ENCODE data around the gene RCAN1. TPM values are rescaled to one million over a fixed set of nuclear protein-coding genes. Genes with fewer than 3 reads are reported as not detected.
A peak's percentile ranks its signal among the peaks of the same experiment; 100 is the strongest.

Gene RCAN1
- total and polyA plus RNA-seq, 10 donors = 5.3 to 28.6 (median 14.7) TPM

GRCh38 chr21:34561806-34562205 is 53.1 kb downstream of the RCAN1 start:
- no peaks in the 10 kb centered on the region for H3K9me3 ChIP-seq
- 79 to 94% (median 89%) methylated on average over 7 of the region's 7 CpGs for WGBS, 5 donors
- intact Hi-C loops (cut with DNase I; ENCODE audit: low total_unique reads) = no loop called here
- DNase-seq = no peak
- peak overlapping the region in 1 of 8 donors; percentile 21 for H3K27ac ChIP-seq
- TF ChIP-seq POLR2AphosphoS5 (IDR thresholded peaks at IDR 0.05) = no peak
- TF ChIP-seq CTCF (IDR thresholded peaks at IDR 0.05 in 8 of 11, conservative IDR thresholded peaks at IDR 0.05 in 3 of 11) = no peak
- no peak for TF ChIP-seq POLR2A (IDR thresholded peaks at IDR 0.05)
- H3K4me3 ChIP-seq = no peak overlapping the region
- no peaks in the 10 kb centered on the region for H3K4me1 ChIP-seq
- H3K36me3 ChIP-seq = peaks cover 0 to 13% (median 0%) of the 10 kb centered on the region in 6 donors
- H3K27me3 ChIP-seq (replicated peaks in 1 of 7) = no peaks in the 10 kb centered on the region

GRCh38 chr21:34560609-34561008 is 54.3 kb downstream of the RCAN1 start:
- TF ChIP-seq POLR2AphosphoS5 (IDR thresholded peaks at IDR 0.05) (no peak), CTCF (IDR thresholded peaks at IDR 0.05 in 8 of 11, conservative IDR thresholded peaks at IDR 0.05 in 3 of 11) (no peak), POLR2A (IDR thresholded peaks at IDR 0.05) (no peak)
- no peak overlapping the region for H3K27ac ChIP-seq
- no peaks in the 10 kb centered on the region for H3K4me1 ChIP-seq
- H3K36me3 ChIP-seq = peaks cover 0 to 4% (median 0%) of the 10 kb centered on the region in 6 donors
- no peak for DNase-seq
- intact Hi-C loops (cut with DNase I; ENCODE audit: low total_unique reads) = no loop called here
- no peaks in the 10 kb centered on the region for H3K9me3 ChIP-seq
- 0% methylated on average over 1 of the region's 1 CpG for WGBS, 5 donors
- H3K27me3 ChIP-seq (replicated peaks in 1 of 7) = no peaks in the 10 kb centered on the region
- no peak overlapping the region for H3K4me3 ChIP-seq

GRCh38 chr21:34560021-34560420 is 54.9 kb downstream of the RCAN1 start:
- no peak overlapping the region for H3K4me3 ChIP-seq
- H3K4me1 ChIP-seq = no peaks in the 10 kb centered on the region
- H3K27me3 ChIP-seq (replicated peaks in 1 of 7) = no peaks in the 10 kb centered on the region
- no peaks in the 10 kb centered on the region for H3K36me3 ChIP-seq
- TF ChIP-seq POLR2A (IDR thresholded peaks at IDR 0.05) = no peak
- no peak for DNase-seq
- H3K27ac ChIP-seq = no peak overlapping the region
- intact Hi-C loops (cut with DNase I; ENCODE audit: low total_unique reads) = no loop called here
- 85 to 94% (median 91%) methylated on average over 5 of the region's 5 CpGs for WGBS, 5 donors
- peaks cover 0 to 4% (median under 1%) of the 10 kb centered on the region in 8 donors for H3K9me3 ChIP-seq

GRCh38 chr21:34559089-34559631 is 55.8 kb downstream of the RCAN1 start:
- TF ChIP-seq POLR2AphosphoS5 (IDR thresholded peaks at IDR 0.05) (no peak), CTCF (IDR thresholded peaks at IDR 0.05 in 8 of 11, conservative IDR thresholded peaks at IDR 0.05 in 3 of 11) (no peak), POLR2A (IDR thresholded peaks at IDR 0.05) (no peak)
- no peak for DNase-seq
- no peaks in the 10 kb centered on the region for H3K36me3 ChIP-seq

More at GRCh38 chr21:34559089-34559631, 55.8 kb downstream of the RCAN1 start:
- no peaks in the 10 kb centered on the region for H3K4me1 ChIP-seq
- H3K27ac ChIP-seq = peak overlapping the region in 1 of 8 donors; percentile 10
- no peak overlapping the region for H3K4me3 ChIP-seq
- 86 to 94% (median 91%) methylated on average over 6 of the region's 6 CpGs for WGBS, 5 donors
- H3K27me3 ChIP-seq (replicated peaks in 1 of 7) = no peaks in the 10 kb centered on the region
- intact Hi-C loops (cut with DNase I; ENCODE audit: low total_unique reads) = no loop called here
- peaks cover 0 to 9% (median 3%) of the 10 kb centered on the region in 8 donors for H3K9me3 ChIP-seq
